ENCODE results near the gene ITPR2.

GRCh38 chr12:26845984-26846383, 13.0 kb upstream of the ITPR2 start:
- TF ChIP-seq CTCF (conservative IDR thresholded peaks at IDR 0.05; ENCODE audit: low read length) (no peak), EZH2phosphoT487 (IDR thresholded peaks at IDR 0.05; ENCODE audit: borderline replicate concordance, low read depth, low read length) (no peak)
